ENCODE measurements around the gene RCCD1. TPM values are rescaled to one million over a fixed set of nuclear protein-coding genes. Genes with fewer than 3 reads are reported as not detected.

The RCCD1 gene
- total RNA-seq, 1 experiment from 2014 or later: 26.1 TPM

DNA sequence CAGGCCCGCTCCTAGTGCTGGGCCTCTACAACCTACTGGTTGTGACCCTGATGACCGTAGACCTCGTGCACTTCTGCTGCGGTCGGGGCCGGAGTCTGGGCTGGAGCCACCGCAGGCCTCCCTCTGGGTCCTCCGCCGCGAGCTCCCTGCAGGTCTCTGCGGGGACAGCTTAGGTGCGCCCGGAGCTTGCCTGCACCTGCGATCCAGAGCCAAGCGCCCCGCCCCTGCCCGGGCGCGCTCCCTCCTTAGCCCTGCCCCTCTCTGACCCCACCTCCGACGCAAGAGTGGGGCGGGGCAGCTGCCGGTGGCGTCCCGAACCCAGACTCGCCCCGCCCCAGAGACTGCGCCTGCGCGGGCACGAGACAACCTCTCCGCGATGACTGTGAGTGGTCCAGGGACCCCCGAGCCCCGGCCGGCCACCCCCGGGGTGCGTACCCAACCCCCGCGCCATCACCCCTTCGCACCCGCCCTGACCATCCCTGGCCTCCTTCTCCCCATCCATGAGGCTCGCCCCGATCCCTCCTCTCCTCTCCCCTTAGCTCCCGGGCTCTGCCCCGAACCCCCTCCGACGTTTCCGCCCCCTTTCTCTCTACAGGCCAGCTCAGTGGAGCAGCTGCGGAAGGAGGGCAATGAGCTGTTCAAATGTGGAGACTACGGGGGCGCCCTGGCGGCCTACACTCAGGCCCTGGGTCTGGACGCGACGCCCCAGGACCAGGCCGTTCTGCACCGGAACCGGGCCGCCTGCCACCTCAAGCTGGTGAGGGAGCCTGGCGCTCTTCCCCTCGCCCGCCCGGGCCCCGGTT is 19.5 kb upstream of the RCCD1 start, which contains the start of gene UNC45A (continued):
- TF ChIP-seq, protein P1, sequence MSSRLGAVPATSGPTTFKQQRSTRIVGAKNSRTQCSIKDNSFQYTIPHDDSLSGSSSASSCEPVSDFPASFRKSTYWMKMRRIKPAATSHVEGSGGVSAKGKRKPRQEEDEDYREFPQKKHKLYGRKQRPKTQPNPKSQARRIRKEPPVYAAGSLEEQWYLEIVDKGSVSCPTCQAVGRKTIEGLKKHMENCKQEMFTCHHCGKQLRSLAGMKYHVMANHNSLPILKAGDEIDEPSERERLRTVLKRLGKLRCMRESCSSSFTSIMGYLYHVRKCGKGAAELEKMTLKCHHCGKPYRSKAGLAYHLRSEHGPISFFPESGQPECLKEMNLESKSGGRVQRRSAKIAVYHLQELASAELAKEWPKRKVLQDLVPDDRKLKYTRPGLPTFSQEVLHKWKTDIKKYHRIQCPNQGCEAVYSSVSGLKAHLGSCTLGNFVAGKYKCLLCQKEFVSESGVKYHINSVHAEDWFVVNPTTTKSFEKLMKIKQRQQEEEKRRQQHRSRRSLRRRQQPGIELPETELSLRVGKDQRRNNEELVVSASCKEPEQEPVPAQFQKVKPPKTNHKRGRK (CRISPR knock-in tag; IDR thresholded peaks at IDR 0.05; ENCODE audit: borderline replicate concordance): no peak
- TF ChIP-seq, protein P2, sequence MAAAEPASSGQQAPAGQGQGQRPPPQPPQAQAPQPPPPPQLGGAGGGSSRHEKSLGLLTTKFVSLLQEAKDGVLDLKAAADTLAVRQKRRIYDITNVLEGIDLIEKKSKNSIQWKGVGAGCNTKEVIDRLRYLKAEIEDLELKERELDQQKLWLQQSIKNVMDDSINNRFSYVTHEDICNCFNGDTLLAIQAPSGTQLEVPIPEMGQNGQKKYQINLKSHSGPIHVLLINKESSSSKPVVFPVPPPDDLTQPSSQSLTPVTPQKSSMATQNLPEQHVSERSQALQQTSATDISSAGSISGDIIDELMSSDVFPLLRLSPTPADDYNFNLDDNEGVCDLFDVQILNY (CRISPR knock-in tag; IDR thresholded peaks at IDR 0.05): 0 out of 2 replicates have a peak, but pooled peaks have one; percentile 23
- peak; percentile 92 for TF ChIP-seq ZNF423 (CRISPR knock-in tag; IDR thresholded peaks at IDR 0.05)
- 0 out of 2 replicates have a peak, but pooled peaks have one; percentile 27 for TF ChIP-seq ZNF232 (CRISPR knock-in tag; IDR thresholded peaks at IDR 0.05)
- TF ChIP-seq SMAD3 (CRISPR knock-in tag; IDR thresholded peaks at IDR 0.05; ENCODE audit: borderline replicate concordance): 0 out of 2 replicates have a peak, but pooled peaks have one; percentile 19

DNA sequence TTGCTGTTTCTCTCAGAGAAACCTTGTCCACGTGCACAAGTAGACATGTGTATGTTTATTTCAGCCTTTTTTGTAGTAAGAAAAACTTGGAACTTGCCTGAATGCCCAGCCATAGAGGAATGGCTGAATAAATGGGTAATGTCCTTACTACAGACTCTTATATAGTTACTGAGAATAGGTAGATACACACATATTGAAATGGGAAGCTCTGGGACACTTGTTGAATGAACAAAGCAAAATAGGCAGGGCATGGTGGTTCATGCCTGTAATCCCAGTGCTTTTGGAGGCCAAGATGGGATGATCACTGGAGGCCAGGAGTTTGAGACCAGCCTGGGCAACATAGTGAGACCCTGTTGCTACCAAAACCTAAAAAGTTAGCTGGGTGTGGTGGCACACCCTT is 17.9 kb upstream of the RCCD1 start:
- ATAC-seq (no peak), DNase-seq (ENCODE audit: low spot score) (no peak)
- Mint-ChIP-seq H3K27me3 (ENCODE audit: low read depth) (peaks cover 12% of the 10 kb centered on the region), H3K36me3 (peaks cover 32% of the 10 kb centered on the region), H3K27ac (no peak overlapping the region), H3K4me3 (peak overlapping the region; percentile 93), H3K9me3 (no peaks in the 10 kb centered on the region), H3K4me1 (peaks cover 18% of the 10 kb centered on the region)
- CTCF ChIA-PET: interaction anchor here (1.0 to 7.7 kb wide), 5 partner anchors 19 to 335 kb away, joined by 3 to 264 read pairs (median 6); partner anchors contain the start of genes FES and RCCD1
- TF ChIP-seq ZNF121 (CRISPR knock-in tag; IDR thresholded peaks at IDR 0.05) (peak; percentile 35; the same call in 1 of the 2 replicates), CBFB (CRISPR knock-in tag; IDR thresholded peaks at IDR 0.05; ENCODE audit: low read depth) (no peak), ZBTB21 (CRISPR knock-in tag; IDR thresholded peaks at IDR 0.05; ENCODE audit: borderline replicate concordance) (no peak), ZNF416 (CRISPR knock-in tag; IDR thresholded peaks at IDR 0.05) (no peak), FOXJ3 (CRISPR knock-in tag; IDR thresholded peaks at IDR 0.05; ENCODE audit: borderline replicate concordance) (no peak), CREB1 (CRISPR knock-in tag; IDR thresholded peaks at IDR 0.05) (no peak), MXD4 (CRISPR knock-in tag; IDR thresholded peaks at IDR 0.05; ENCODE audit: borderline replicate concordance) (no peak)
- POLR2A ChIA-PET: no interaction called here

DNA sequence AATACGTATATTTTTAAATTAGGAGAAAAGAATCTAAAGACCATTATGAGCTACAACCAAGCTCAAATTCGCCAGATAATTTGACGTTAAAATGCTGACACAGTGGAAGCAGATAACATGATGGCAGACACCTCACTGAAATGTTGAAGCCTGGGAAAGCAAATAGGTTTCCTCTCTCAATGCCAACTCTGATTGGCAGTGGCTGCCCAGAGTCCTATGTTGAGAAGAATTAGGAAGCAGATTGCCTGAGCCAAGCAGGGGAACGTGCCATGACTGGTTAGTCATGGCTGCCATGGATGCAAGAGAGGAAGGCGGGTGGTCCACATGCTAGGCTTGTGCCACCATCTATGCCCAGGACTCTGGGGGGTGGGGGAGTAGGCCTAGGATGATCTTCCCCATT is 16.4 kb upstream of the RCCD1 start:
- Mint-ChIP-seq H3K27me3 (ENCODE audit: low read depth) (peaks cover 7% of the 10 kb centered on the region), H3K36me3 (peaks cover 46% of the 10 kb centered on the region), H3K4me3 (no peak overlapping the region), H3K9me3 (no peaks in the 10 kb centered on the region), H3K27ac (no peak overlapping the region), H3K4me1 (peaks cover 15% of the 10 kb centered on the region)
- TF ChIP-seq, protein P2 (CRISPR knock-in tag; IDR thresholded peaks at IDR 0.05): no peak
- no peak for TF ChIP-seq NR2C2 (CRISPR knock-in tag; IDR thresholded peaks at IDR 0.05)
- no peak for TF ChIP-seq TP53 (CRISPR knock-in tag; IDR thresholded peaks at IDR 0.05)
- no peak for TF ChIP-seq ZNF396 (CRISPR knock-in tag; IDR thresholded peaks at IDR 0.05; ENCODE audit: borderline replicate concordance)
- TF ChIP-seq, protein P3, sequence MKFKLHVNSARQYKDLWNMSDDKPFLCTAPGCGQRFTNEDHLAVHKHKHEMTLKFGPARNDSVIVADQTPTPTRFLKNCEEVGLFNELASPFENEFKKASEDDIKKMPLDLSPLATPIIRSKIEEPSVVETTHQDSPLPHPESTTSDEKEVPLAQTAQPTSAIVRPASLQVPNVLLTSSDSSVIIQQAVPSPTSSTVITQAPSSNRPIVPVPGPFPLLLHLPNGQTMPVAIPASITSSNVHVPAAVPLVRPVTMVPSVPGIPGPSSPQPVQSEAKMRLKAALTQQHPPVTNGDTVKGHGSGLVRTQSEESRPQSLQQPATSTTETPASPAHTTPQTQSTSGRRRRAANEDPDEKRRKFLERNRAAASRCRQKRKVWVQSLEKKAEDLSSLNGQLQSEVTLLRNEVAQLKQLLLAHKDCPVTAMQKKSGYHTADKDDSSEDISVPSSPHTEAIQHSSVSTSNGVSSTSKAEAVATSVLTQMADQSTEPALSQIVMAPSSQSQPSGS (CRISPR knock-in tag; IDR thresholded peaks at IDR 0.05; ENCODE audit: borderline replicate concordance, low read depth): no peak
- TF ChIP-seq MXD4 (CRISPR knock-in tag; IDR thresholded peaks at IDR 0.05; ENCODE audit: borderline replicate concordance): no peak
- TF ChIP-seq, protein P4, sequence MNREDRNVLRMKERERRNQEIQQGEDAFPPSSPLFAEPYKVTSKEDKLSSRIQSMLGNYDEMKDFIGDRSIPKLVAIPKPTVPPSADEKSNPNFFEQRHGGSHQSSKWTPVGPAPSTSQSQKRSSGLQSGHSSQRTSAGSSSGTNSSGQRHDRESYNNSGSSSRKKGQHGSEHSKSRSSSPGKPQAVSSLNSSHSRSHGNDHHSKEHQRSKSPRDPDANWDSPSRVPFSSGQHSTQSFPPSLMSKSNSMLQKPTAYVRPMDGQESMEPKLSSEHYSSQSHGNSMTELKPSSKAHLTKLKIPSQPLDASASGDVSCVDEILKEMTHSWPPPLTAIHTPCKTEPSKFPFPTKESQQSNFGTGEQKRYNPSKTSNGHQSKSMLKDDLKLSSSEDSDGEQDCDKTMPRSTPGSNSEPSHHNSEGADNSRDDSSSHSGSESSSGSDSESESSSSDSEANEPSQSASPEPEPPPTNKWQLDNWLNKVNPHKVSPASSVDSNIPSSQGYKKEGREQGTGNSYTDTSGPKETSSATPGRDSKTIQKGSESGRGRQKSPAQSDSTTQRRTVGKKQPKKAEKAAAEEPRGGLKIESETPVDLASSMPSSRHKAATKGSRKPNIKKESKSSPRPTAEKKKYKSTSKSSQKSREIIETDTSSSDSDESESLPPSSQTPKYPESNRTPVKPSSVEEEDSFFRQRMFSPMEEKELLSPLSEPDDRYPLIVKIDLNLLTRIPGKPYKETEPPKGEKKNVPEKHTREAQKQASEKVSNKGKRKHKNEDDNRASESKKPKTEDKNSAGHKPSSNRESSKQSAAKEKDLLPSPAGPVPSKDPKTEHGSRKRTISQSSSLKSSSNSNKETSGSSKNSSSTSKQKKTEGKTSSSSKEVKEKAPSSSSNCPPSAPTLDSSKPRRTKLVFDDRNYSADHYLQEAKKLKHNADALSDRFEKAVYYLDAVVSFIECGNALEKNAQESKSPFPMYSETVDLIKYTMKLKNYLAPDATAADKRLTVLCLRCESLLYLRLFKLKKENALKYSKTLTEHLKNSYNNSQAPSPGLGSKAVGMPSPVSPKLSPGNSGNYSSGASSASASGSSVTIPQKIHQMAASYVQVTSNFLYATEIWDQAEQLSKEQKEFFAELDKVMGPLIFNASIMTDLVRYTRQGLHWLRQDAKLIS (CRISPR knock-in tag; IDR thresholded peaks at IDR 0.05; ENCODE audit: borderline replicate concordance): no peak
- TF ChIP-seq, protein P5, sequence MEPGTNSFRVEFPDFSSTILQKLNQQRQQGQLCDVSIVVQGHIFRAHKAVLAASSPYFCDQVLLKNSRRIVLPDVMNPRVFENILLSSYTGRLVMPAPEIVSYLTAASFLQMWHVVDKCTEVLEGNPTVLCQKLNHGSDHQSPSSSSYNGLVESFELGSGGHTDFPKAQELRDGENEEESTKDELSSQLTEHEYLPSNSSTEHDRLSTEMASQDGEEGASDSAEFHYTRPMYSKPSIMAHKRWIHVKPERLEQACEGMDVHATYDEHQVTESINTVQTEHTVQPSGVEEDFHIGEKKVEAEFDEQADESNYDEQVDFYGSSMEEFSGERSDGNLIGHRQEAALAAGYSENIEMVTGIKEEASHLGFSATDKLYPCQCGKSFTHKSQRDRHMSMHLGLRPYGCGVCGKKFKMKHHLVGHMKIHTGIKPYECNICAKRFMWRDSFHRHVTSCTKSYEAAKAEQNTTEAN (CRISPR knock-in tag; IDR thresholded peaks at IDR 0.05): no peak
- TF ChIP-seq FOXJ3 (CRISPR knock-in tag; IDR thresholded peaks at IDR 0.05; ENCODE audit: borderline replicate concordance): no peak
- no peak for TF ChIP-seq SP1 (CRISPR knock-in tag; conservative IDR thresholded peaks at IDR 0.05)
- TF ChIP-seq, protein P6, sequence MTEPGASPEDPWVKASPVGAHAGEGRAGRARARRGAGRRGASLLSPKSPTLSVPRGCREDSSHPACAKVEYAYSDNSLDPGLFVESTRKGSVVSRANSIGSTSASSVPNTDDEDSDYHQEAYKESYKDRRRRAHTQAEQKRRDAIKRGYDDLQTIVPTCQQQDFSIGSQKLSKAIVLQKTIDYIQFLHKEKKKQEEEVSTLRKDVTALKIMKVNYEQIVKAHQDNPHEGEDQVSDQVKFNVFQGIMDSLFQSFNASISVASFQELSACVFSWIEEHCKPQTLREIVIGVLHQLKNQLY (CRISPR knock-in tag; IDR thresholded peaks at IDR 0.05): no peak
- no peak for TF ChIP-seq NFYB (CRISPR knock-in tag; conservative IDR thresholded peaks at IDR 0.05; ENCODE audit: low read depth)
- DNase-seq (ENCODE audit: low spot score) (no peak), ATAC-seq (no peak)
- ChIA-PET CTCF (interaction anchor here (7.7 kb wide), 1 partner anchor 18 kb away, joined by 264 read pairs; the partner anchor contains the start of gene RCCD1), POLR2A (no interaction called here)

All from WTC11 (cell line).